ENCODE results near the gene SKP2.

GRCh38 chr5:36146390-36146789 lies 5.5 kb upstream of the SKP2 start:
- no peak for TF ChIP-seq CTCF (IDR thresholded peaks at IDR 0.05)
- TF ChIP-seq POLR2A (IDR thresholded peaks at IDR 0.05): no peak

Data from adrenal gland (tissue), 5 donors.